GM23338 (cell line): ENCODE measurements around the gene DEDD2. TPM values are rescaled to one million over a fixed set of nuclear protein-coding genes. Genes with fewer than 3 reads are reported as not detected.
A peak's percentile ranks its signal among the peaks of the same experiment; 100 is the strongest.

ENCODE experiments used
- ATAC-seq: fragments of 200-7000 bp; cut with Tn5 transposase; 3 replicates; pipeline ENCODE4 v1.9.1; 2020
- DNase-seq: peaks from one replicate; pipeline ENCODE4 v3.0.0-alpha.2; 2015; ENCODE audit warnings: low spot score
- H2AFZ ChIP-seq: fragments of 200-600 bp; sonication (generic); 2 replicates; pipeline ENCODE4 v1.8.0; 2016; ENCODE audit warnings: antibody characterized with exemption, mild to moderate bottlenecking, moderate library complexity
- H3F3A ChIP-seq: fragments of 200-600 bp; sonication (generic); replicated peaks from 2 replicates; pipeline ENCODE4 v1.8.0; 2017; ENCODE audit warnings: antibody characterized with exemption, mixed run types, low read depth
- H3K27ac ChIP-seq: fragments of 200-600 bp; sonication (generic); 2 replicates; pipeline ENCODE4 v1.6.1; 2016; ENCODE audit warnings: low read depth
- H3K27me3 ChIP-seq: fragments of 200-600 bp; sonication (generic); 2 replicates; pipeline ENCODE4 v1.8.0; 2016; ENCODE audit warnings: mild to moderate bottlenecking, mixed run types, moderate library complexity; ENCODE audit not compliant: insufficient read depth
- H3K36me3 ChIP-seq: fragments of 200-600 bp; sonication (generic); 2 replicates; pipeline ENCODE4 v1.8.0; 2016; ENCODE audit warnings: mild to moderate bottlenecking; ENCODE audit not compliant: insufficient read depth
- H3K4me1 ChIP-seq: fragments of 200-600 bp; sonication (generic); 2 replicates; pipeline ENCODE4 v1.8.0; 2016; ENCODE audit warnings: mild to moderate bottlenecking, moderate library complexity; ENCODE audit not compliant: insufficient read depth
- H3K4me2 ChIP-seq: fragments of 200-600 bp; sonication (generic); 2 replicates; pipeline ENCODE4 v1.7.1; 2017; ENCODE audit warnings: mixed run types
- H3K4me3 ChIP-seq: fragments of 200-600 bp; sonication (generic); 2 replicates; pipeline ENCODE4 v1.6.1; 2016; ENCODE audit warnings: mixed run types
- H3K79me2 ChIP-seq: fragments of 200-600 bp; sonication (generic); replicated peaks from 2 replicates; pipeline ENCODE4 v1.8.0; 2017; ENCODE audit warnings: mild to moderate bottlenecking; ENCODE audit not compliant: insufficient read depth
- H3K9me2 ChIP-seq: fragments of 200-600 bp; sonication (generic); 2 replicates; pipeline ENCODE4 v1.8.0; 2017; ENCODE audit not compliant: insufficient read depth
- H4K20me1 ChIP-seq: fragments of 200-600 bp; sonication (generic); replicated peaks from 2 replicates; pipeline ENCODE4 v1.8.0; 2017; ENCODE audit warnings: mild to moderate bottlenecking; ENCODE audit not compliant: insufficient read depth
- H3K27ac Mint-ChIP-seq: 2 replicates; pipeline ENCODE4 v1.8.0; 2020; ENCODE audit warnings: inconsistent platforms, mild to moderate bottlenecking, moderate library complexity, mixed read lengths
- H3K27me3 Mint-ChIP-seq: 3 replicates; pipeline ENCODE4 v1.8.0; 2022; ENCODE audit warnings: low read depth, mild to moderate bottlenecking, moderate library complexity, mixed read lengths, inconsistent platforms; ENCODE audit not compliant: insufficient read depth, poor library complexity
- H3K36me3 Mint-ChIP-seq: 3 replicates; pipeline ENCODE4 v1.8.0; 2021; ENCODE audit warnings: low read depth, mild to moderate bottlenecking, inconsistent platforms, moderate library complexity, mixed read lengths
- H3K4me1 Mint-ChIP-seq: 3 replicates; pipeline ENCODE4 v1.8.0; 2020; ENCODE audit warnings: mild to moderate bottlenecking, inconsistent platforms, mixed read lengths
- H3K4me3 Mint-ChIP-seq: 3 replicates; pipeline ENCODE4 v1.8.0; 2021; ENCODE audit warnings: moderate library complexity, mild to moderate bottlenecking, inconsistent platforms, mixed read lengths
- H3K9me3 Mint-ChIP-seq: 3 replicates; pipeline ENCODE4 v1.8.0; 2020; ENCODE audit warnings: moderate library complexity, mild to moderate bottlenecking, inconsistent platforms, mixed read lengths
- CREB1 ChIP-seq: fragments of 250-450 bp; sonication (Bioruptor Pico); IDR thresholded peaks from 2 replicates; pipeline ENCODE4 v1.5.0; 2020; ENCODE audit warnings: low read depth, mild to moderate bottlenecking, moderate library complexity
- EZH2 ChIP-seq: fragments of 200-600 bp; sonication (generic); IDR thresholded peaks from one replicate; pipeline ENCODE4 v1.8.0; 2017; ENCODE audit warnings: antibody characterized with exemption, mild to moderate bottlenecking, low read depth; ENCODE audit not compliant: unreplicated experiment
- JUNB ChIP-seq: IDR thresholded peaks from one replicate; pipeline ENCODE4 v1.6.1; 2016; ENCODE audit warnings: antibody characterized with exemption; ENCODE audit not compliant: unreplicated experiment
- NANOG ChIP-seq: IDR thresholded peaks from 2 replicates; pipeline ENCODE4 v1.6.1; 2016; ENCODE audit warnings: antibody characterized with exemption, borderline replicate concordance
- POLR2AphosphoS5 ChIP-seq: IDR thresholded peaks from 2 replicates; pipeline ENCODE4 v1.6.1; 2016; ENCODE audit warnings: antibody characterized with exemption, low read depth
- STAT1 ChIP-seq: IDR thresholded peaks from one replicate; pipeline ENCODE4 v1.6.1; 2016; ENCODE audit warnings: antibody characterized with exemption; ENCODE audit not compliant: unreplicated experiment
- ZNF462 ChIP-seq: fragments of 250-450 bp; sonication (Bioruptor Pico); IDR thresholded peaks from 2 replicates; pipeline ENCODE4 v1.5.0; 2020; ENCODE audit warnings: mild to moderate bottlenecking, moderate library complexity
- polyA plus RNA-seq: library from polyadenylated mRNA; unstranded; fragments of >200 nt; fragmentation: Nextera tagmentation; extraction: Ambion mirVana; gene quantifications from 2 replicates; pipeline ENCODE4 v1.2.1, GENCODE V29; 2016
- total RNA-seq: library from RNA; depleted of rRNA; stranded (reverse); fragments of >200 nt; shearing (Covaris generic); gene quantifications from 2 replicates; pipeline ENCODE4 v1.2.3, GENCODE V29; 2014
- TF ChIP-seq, protein P1 (sequence below): IDR thresholded peaks from 2 replicates; pipeline ENCODE4 v1.6.1; 2016; ENCODE audit warnings: antibody characterized with exemption

DEDD2 gene
- total and polyA plus RNA-seq, 2 experiments from 2014 or later: 23.4 to 63.0 TPM

- H3K27me3 ChIP-seq: no peaks in the 10 kb centered on the region
- H3K36me3 ChIP-seq: no peaks in the 10 kb centered on the region
- Mint-ChIP-seq H3K4me1 (peaks cover 25% of the 10 kb centered on the region), H3K4me3 (peak within 1 kb of the TSS; percentile 91), H3K27me3 (peaks cover 16% of the 10 kb centered on the region), H3K36me3 (peaks cover 18% of the 10 kb centered on the region), H3K9me3 (no peaks in the 10 kb centered on the region; the same call in 2 of the 3 replicates), H3K27ac (peak within 1 kb of the TSS; percentile 99)
- peak within 1 kb of the TSS; percentile 90 for H3K4me2 ChIP-seq
- DNase-seq: peak; percentile 99
- H2AFZ ChIP-seq: peak within 1 kb of the TSS; percentile 57; the same call in 1 of the 2 replicates
- H3K4me3 ChIP-seq: peak within 1 kb of the TSS; percentile 87
- no peaks in the 10 kb centered on the region for H3K9me2 ChIP-seq
- peaks cover 22% of the 10 kb centered on the region for H3F3A ChIP-seq
- TF ChIP-seq ZNF462 (no peak), NANOG (no peak), JUNB (no peak), STAT1 (peak; percentile 14), CREB1 (CRISPR knock-in tag) (peak; percentile 88), POLR2AphosphoS5 (peak; percentile 72), EZH2 (no peak)
- TF ChIP-seq, protein P1, sequence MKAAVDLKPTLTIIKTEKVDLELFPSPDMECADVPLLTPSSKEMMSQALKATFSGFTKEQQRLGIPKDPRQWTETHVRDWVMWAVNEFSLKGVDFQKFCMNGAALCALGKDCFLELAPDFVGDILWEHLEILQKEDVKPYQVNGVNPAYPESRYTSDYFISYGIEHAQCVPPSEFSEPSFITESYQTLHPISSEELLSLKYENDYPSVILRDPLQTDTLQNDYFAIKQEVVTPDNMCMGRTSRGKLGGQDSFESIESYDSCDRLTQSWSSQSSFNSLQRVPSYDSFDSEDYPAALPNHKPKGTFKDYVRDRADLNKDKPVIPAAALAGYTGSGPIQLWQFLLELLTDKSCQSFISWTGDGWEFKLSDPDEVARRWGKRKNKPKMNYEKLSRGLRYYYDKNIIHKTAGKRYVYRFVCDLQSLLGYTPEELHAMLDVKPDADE: peak; percentile 98
- H3K79me2 ChIP-seq: peaks cover 21% of the 10 kb centered on the region
- peaks cover 25% of the 10 kb centered on the region; the same call in 1 of the 2 replicates for H4K20me1 ChIP-seq
- ATAC-seq: peak; percentile 83
- H3K4me1 ChIP-seq: peaks cover 31% of the 10 kb centered on the region
- H3K27ac ChIP-seq: peak within 1 kb of the TSS; percentile 10
Measured at GRCh38 chr19:42242512-42243409, 25.3 kb upstream of the DEDD2 start, which contains the start of gene GSK3A. Gene GSK3A, minus strand, starts transcription at chr19:42242602. Its CDS starts 137 bp downstream, at chr19:42242465.
